Neural cell (in vitro differentiated cells): ENCODE data around the gene CLSTN2.

Experiments used
- EP300 ChIP-seq: fragments of 450-650 bp; conservative IDR thresholded peaks from 2 replicates; pipeline ENCODE4 v1.6.1; 2014; ENCODE audit warnings: antibody characterized with exemption, mild to moderate bottlenecking, moderate library complexity; ENCODE audit not compliant: poor library complexity, severe bottlenecking
- EZH2 ChIP-seq: fragments of 200-600, 300-800 bp; shearing (Covaris generic), sonication (generic); IDR thresholded peaks from 2 replicates; pipeline ENCODE4 v1.6.1; 2014; ENCODE audit warnings: antibody characterized with exemption, low read length, borderline replicate concordance, mild to moderate bottlenecking; ENCODE audit not compliant: insufficient read depth, poor library complexity, severe bottlenecking
- MXI1 ChIP-seq: fragments of 450-650 bp; conservative IDR thresholded peaks from 2 replicates; pipeline ENCODE4 v1.6.1; 2014; ENCODE audit warnings: antibody characterized with exemption, mild to moderate bottlenecking; ENCODE audit not compliant: poor library complexity, severe bottlenecking
- POLR2AphosphoS5 ChIP-seq: IDR thresholded peaks from 2 replicates; pipeline ENCODE4 v1.6.1; 2012
- SMC3 ChIP-seq: fragments of 450-650 bp; conservative IDR thresholded peaks from 2 replicates; pipeline ENCODE4 v1.6.1; 2014; ENCODE audit warnings: antibody characterized with exemption, mild to moderate bottlenecking, moderate library complexity; ENCODE audit not compliant: poor library complexity
- TF ChIP-seq, protein P1 (sequence below): fragments of 450-650 bp; IDR thresholded peaks from 2 replicates; pipeline ENCODE4 v1.5.1; 2014; ENCODE audit warnings: antibody characterized with exemption, mild to moderate bottlenecking, moderate library complexity; ENCODE audit not compliant: poor library complexity, severe bottlenecking

DNA sequence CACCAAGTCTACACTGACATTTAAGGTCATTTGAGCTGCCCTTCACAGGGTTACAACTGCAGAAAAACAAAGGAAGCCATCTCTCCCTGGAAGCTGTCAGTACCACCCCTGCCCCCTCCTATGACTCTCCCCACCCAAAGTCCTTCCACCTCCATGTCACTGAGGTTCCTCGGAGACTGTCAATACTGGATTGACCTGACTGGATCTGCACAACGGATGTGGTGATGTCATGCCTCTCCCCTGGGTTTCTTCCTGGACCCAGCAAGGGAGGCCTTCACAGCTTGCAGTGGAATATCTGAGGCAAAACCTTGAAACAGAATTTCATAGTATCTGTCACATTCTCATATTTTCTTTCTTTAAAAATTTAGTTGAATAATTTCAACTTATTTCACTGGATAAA lies 153.5 kb downstream of the CLSTN2 start:
- no peak for TF ChIP-seq POLR2AphosphoS5
- TF ChIP-seq, protein P1, sequence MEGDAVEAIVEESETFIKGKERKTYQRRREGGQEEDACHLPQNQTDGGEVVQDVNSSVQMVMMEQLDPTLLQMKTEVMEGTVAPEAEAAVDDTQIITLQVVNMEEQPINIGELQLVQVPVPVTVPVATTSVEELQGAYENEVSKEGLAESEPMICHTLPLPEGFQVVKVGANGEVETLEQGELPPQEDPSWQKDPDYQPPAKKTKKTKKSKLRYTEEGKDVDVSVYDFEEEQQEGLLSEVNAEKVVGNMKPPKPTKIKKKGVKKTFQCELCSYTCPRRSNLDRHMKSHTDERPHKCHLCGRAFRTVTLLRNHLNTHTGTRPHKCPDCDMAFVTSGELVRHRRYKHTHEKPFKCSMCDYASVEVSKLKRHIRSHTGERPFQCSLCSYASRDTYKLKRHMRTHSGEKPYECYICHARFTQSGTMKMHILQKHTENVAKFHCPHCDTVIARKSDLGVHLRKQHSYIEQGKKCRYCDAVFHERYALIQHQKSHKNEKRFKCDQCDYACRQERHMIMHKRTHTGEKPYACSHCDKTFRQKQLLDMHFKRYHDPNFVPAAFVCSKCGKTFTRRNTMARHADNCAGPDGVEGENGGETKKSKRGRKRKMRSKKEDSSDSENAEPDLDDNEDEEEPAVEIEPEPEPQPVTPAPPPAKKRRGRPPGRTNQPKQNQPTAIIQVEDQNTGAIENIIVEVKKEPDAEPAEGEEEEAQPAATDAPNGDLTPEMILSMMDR: no peak
- no peak for TF ChIP-seq EZH2
- TF ChIP-seq MXI1: no peak
- no peak for TF ChIP-seq EP300
- no peak for TF ChIP-seq SMC3
